EL (cell line): ENCODE measurements around the gene PRKN.

Source experiments
- DNase-seq: peaks from one replicate; pipeline ENCODE4 v3.0.0-alpha.2; 2016

PRKN gene

GRCh38 chr6:161417717-161418462, 1309.7 kb downstream of the PRKN start:
- peak; percentile 79 for DNase-seq

GRCh38 chr6:161415302-161415855, 1312.2 kb downstream of the PRKN start:
- no peak for DNase-seq

DNA sequence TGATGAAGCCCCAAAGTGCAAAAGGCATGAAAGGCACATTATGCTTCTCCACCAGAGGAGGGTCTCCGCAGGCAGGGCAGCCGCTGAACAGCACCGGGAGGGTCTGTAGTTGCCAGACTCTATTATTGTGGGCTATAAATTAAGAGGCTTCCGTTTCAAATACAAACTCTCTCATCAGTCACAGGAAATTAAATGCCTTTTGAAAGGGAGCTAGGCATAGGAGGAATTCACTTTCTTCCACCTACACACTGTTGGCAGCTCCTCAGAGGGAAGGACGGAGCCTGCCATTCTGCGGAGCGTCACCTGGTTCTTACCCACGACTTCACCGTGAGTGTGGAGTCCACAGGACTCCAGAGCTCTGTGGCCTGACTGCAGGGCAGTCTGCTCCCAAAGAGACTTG, 1312.9 kb downstream of the PRKN start:
- no peak for DNase-seq

GRCh38 chr6:161414180-161414579, 1313.4 kb downstream of the PRKN start:
- no peak for DNase-seq

DNA sequence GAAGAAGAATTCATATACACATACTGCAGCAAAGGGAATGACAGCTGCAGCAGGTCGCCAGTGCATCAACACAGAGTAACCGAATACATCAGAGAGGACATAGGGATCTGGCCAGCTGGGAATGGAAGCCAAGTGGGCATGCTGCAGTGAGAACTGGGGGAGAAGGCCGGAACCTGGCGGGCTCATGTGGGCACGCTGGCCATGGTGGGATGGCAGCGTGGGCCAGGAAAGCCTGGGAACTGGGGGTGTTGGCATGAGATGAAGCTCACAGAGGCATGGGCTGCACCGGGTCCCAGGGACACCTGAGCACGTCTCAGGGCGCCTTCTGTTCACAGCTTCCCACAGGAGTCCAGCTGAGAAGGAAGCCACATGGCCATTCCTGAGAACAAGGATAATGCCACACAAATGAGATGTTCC, 1314.2 kb downstream of the PRKN start:
- no peak for DNase-seq

DNA sequence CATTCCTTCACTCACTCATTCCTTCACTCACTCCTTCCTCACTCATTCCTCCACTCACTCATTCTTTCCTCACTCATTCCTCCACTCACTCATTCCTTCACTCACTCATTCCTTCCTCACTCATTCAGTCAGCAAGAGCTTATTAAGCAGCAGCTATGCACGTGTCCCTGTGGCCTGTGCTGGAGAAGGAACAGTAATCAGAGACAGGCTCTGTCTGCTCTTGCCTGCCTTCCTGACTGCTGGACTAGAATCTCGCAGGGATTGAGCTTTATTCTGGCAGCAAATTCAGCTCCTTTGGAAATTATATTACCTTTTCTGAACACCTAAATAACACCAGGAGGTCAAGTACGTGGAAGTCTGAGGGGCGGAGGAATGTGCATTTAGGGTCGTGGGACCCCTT, 1314.8 kb downstream of the PRKN start:
- DNase-seq: no peak

- no peak for DNase-seq
Observed at GRCh38 chr6:161411265-161411944, 1316.2 kb downstream of the PRKN start.

DNA sequence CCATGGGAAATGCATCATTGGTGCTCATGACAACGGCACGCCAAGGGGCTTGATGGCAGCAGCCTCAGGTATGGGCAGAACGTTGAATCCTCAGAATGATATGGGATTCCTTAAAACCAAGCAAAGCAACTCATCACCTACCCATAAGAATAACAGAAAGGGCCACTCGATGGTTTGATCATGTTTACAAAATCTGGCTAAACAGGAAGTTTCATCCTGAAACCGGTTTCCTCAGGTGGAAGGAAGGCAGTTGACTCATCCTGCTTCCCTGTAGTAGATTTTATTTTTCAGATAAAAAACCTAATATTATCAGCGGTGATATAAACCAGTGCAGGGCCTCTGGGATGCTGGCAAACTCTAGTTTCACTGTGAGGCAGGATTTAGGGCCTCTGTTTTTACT, 1316.8 kb downstream of the PRKN start:
- no peak for DNase-seq

DNA sequence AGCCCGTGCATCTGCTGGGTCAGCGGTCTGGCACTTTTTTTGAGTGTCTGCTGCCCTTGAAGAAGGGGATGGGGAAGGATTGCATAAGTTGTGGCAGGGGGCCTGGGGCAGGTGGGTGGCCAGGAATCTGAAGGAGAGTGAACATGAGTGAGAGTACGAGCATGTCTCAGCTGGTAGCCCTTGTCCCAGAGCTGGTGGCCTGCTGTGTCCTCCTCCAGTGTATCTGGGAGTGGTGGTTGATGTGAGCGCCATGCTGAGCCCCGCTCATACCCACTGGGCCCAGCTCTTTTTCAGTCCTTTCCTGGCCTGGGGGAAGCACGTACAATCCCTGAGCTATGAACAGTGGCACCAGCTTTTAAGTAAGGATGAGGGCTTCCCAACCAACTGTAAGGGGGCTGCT, 1317.5 kb downstream of the PRKN start:
- no peak for DNase-seq

GRCh38 chr6:161409353-161409752, 1318.2 kb downstream of the PRKN start:
- no peak for DNase-seq

DNA sequence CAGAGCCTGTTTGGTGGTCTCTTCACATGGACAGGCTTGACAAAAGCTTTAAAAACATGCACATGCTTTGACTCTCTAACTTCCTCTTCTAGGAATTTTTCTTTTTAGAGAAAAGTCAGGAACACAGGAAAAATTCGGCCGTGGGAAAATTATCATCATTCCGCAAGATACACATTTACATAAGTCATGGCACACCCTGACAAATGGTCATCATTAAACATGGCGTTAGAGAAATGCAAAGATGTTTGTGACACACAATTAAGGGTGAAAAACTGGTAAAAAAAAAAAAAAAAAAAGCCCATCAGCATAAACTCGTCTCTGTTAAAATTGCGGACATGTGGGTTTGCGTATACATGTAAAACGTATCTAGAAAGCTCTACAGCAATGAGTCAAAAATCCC, 1319.5 kb downstream of the PRKN start:
- DNase-seq: no peak

- peak; percentile 73 for DNase-seq
Observed at GRCh38 chr6:161407581-161407980, 1320.0 kb downstream of the PRKN start.

GRCh38 chr6:161407115-161407514, 1320.5 kb downstream of the PRKN start:
- DNase-seq: no peak

DNA sequence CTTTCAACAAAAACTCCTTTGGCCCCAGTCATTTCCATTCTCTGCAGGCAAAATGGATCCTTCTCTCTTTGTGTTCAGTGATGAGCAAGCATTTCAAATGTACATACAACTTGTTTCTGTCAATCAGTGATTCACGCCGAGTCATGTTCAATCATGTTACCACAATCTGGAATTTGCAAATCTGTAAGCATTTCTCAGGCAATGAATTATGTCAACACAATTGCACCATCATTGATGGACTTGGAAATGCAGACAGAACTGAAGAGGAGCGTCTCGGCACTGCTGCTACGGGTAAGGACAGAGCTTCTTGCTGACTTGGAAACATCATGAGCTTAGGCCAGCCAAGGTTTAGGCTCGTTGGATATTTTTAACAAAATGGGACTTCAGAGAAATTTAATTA, 1320.9 kb downstream of the PRKN start:
- DNase-seq: peak; percentile 80

DNA sequence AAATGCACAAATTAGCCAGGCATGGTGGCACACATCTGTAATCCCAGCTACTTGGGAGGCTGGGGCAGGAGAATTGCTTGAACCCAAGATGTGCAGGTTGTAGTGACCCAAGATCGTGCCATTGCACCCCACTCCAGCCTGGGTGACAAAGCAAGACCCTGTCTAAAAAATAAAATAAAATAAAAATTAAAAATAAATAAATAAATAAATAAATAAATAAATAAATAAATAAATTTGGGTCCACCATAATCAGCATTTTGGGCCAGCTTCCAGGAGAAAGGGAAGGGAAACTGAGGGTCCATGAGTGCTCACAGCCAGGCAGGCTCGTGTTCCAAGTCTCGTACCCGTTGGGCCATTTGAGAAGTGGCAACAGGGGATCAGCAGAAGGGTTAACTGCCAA, 1322.1 kb downstream of the PRKN start:
- DNase-seq: no peak

DNA sequence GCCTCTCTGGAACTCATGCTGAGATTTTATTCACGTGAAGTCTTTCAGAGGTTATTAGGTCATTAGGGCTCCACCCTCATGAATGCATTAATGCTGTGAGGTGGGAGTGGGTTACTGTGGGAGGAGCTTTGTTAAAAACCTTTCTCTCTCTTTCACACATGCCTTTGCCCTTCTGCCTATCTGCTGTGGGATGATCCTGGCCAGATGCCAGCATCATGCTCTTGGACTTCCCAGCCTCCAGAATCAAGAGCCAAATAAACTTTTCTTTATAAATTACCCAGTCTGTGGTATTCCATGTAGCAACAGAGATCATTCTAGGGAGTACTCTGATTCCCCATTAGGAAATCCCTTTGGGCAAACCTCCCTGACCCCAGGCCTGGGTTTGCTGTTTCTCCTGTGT, 1323.8 kb downstream of the PRKN start:
- no peak for DNase-seq

DNA sequence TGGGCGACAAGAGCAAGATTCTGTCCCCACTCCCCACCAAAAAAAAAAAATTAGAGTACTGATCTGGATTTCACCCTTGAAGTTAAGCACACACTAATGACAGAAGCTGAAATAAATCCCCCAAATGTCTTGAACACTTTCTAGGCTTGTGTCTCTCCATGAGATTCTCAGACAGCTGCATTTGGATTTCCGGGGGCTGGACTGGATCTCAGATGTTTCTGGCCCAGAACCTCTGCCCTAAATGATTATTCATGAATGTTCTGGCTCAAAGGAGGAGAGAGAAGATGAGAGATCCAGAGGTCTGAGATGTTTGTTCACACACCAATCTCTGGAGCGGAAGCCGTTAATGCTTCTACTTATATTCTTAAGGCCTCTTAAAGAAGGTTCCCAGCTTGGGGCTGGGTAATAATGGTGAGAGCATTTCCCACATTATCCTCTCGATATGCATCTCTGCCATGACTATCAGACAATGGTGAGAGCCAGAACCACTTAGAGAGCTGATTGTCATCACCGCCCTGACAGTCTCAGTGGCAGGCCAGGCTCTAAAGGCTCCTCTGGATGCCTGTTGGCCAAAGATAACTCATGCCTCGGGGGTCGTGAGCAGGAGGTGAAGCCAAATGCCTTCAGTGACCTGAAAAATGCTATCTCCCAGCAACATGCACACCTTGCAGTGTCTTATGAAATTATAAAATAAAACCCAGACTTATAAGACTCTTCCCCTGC, 1325.8 kb downstream of the PRKN start:
- DNase-seq: no peak

DNA sequence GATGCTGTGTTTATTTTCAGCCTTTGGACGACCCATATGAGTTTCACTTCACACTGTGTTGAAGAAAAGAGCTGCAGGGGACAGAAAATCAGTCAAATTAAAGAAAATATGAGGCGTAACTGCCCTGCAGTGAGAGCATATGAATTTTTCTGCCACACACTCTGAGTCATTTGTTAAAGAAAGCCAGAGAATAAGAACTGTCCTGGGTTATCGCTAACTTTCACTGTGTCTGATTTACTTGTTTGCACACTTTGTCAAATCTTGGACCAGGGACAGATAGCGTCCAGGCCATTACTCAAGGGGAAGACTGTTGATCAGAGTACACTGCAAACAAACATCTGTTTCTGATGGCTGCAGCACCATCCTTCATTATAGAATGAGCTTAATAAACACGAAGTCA, 1326.9 kb downstream of the PRKN start:
- DNase-seq: no peak

- no peak for DNase-seq
Observed at GRCh38 chr6:161396539-161396938, 1331.0 kb downstream of the PRKN start.

DNA sequence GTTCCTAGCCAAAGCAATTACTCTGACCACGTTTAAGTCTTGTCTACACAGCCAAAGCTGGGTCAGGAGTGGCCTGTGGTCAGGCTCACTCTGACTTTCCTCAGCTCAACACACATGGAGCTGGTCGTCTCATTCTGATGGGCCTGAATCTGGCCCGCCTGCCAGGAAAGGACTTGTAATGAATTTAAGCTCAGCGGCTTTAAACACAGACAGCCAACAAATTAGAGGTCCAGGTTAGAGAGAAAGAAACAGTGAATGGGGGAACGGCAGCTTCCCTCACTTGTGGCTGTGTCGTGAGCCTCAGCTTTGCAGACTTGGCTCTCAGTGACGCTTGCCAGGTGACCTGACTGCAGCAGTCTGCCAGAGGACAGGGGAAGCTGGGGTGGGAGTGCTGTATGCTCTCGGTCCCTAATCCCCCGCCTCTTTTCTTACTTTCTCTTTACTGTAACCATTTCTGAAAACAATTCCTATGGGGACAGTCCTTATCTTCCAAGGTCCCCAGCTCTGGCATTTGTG, 1331.8 kb downstream of the PRKN start:
- no peak for DNase-seq

GRCh38 chr6:161394437-161394836, 1333.1 kb downstream of the PRKN start:
- no peak for DNase-seq

- peak; percentile 82 for DNase-seq
Observed at GRCh38 chr6:161393839-161394364, 1333.7 kb downstream of the PRKN start.

DNA sequence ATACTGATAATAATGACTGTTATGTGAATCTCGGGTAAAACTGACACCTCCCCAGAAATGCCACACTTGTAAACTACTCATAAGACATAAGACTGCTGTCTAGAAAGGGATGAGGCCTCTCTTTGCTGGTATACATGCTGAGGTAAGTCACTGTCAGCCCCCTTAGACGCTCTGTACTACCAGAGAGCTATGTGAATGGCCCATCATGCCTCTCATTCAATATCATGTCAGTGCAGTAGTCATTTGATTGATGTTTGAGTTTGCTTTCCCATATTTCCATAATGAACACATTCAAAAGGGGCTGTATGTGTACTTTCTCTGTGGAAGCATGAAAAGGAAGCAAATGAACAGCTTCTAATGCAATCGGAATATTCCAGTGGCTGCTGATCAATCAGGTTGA, 1334.3 kb downstream of the PRKN start:
- DNase-seq: no peak
